ENCODE measurements around the gene RALY.

Gene RALY

DNA sequence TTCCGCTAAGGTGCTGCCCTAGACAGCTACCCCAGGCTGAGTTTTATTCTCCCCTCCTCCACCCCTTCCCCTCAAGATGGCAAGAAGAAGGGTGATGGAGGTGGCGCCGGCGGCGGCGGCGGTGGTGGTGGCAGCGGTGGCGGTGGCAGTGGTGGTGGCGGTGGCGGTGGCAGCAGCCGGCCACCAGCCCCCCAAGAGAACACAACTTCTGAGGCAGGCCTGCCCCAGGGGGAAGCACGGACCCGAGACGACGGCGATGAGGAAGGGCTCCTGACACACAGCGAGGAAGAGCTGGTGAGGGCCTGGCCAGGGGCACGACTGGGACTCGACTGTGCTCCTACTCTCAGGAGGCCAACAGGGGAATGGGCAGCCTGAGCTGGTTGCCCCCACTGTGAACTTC, 83.2 kb downstream of the RALY start:
- no peak for DNase-seq (ENCODE audit: low read depth, low spot score)

DNA sequence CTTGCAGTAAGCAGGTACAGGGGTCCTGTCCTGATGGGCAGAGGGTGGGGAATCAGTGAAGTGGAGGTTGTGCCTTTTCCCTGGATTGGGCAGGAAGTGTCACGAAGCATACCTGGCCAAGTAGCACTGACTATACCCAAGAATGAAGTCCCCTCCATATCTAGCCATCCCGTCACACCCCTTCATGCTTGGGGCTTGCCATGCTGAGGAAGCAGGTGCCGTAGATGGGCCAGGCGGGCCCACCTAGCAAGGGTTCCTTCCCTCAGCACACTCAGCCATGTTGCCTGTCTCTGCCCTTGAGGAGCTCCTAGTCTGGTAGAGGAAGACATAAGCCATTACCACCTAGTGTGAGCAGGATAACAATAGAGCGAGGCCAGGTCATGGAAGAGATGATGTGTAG, 84.8 kb downstream of the RALY start:
- DNase-seq (ENCODE audit: low read depth, low spot score) = no peak

DNA sequence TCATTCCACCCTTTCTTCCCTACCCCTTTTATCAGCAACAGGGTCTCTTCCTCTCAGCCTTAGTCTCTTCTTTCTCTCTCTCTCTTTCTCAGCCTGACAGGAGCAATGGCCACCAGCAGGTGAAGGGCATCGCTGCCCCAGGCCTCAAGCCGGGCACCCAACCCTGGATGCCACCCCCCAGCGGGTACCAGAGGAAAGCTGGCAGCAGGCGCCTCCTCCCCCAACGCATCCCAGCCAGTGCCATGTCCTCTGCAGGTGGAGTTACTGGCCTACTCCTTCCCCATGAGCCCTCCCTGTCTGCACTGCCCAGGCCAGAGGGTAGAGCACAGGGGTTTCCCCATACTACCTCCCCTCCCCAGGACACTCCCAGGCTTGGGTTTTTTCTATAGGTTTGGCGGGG, 86.1 kb downstream of the RALY start:
- no peak for DNase-seq (ENCODE audit: low read depth, low spot score)

DNA sequence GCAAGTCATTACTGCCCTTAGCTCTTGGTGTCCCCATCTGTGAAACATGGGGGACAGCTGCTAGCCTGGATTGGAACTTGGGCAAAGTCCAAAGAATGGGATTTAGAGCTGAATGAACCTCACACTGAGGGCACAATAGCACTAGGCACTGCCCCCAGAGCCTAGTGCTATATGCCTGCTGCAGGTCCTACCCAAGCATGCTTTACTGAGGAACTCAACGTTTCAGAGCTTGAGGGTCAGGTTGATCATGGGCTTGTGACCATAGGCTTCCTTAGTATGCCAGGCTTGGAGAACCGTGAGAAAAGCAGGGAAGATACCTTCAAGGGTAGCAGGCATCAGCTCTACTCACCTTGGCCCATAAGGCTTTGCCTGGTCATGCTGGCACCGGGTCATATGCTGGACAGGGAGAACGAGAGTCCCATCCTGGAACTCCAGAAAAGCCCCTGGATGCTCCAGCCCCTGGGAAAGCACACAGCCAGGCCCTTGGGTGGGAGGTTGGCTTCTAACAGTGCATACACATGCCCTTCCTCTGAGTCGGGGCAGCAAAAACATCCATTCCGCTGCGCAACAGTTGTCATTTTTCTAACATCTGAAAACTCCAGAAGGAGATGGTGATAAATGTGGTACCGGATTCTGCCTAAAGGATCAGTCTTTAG, 88.6 kb downstream of the RALY start:
- DNase-seq (ENCODE audit: low read depth, low spot score) = no peak

DNA sequence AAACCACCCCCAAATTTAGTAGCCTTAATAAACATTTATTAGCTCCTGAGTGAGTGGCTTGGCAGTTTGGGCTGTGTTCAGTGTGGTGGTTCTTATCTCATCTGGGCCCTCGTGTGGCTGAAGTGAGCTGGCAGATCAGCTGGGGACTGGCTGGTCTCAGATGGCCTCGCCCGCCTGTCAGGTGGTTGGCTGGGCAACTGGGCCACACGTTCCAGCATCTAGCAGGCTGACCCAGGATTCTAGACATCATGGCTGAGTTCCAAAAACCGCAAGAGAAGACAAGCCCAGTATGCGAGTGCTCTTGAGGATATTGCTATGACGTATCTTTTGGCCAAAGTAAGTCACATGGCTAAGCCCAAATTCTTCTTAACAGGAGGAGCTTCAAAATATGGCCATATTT, 89.4 kb downstream of the RALY start:
- no peak for DNase-seq (ENCODE audit: low read depth, low spot score)

DNA sequence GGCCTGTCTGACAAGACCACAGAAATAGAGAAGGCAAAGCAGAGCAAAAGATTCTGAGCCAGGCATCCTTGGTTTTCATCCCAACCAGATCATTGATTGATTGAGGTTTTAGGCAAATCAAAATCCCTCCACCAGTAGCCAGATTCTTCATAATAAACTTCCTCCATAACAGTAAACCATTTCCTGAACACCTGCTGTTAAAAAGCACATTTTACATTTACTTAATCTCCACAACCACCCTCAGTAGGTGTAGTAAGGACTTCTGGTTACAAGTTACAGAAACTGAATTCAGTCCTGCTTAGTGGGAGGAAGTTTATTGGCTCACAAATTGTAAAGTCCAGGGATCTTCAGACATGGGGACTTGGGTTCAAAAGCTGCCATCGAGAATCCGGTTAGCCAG, 90.1 kb downstream of the RALY start:
- DNase-seq (ENCODE audit: low read depth, low spot score) = no peak

DNA sequence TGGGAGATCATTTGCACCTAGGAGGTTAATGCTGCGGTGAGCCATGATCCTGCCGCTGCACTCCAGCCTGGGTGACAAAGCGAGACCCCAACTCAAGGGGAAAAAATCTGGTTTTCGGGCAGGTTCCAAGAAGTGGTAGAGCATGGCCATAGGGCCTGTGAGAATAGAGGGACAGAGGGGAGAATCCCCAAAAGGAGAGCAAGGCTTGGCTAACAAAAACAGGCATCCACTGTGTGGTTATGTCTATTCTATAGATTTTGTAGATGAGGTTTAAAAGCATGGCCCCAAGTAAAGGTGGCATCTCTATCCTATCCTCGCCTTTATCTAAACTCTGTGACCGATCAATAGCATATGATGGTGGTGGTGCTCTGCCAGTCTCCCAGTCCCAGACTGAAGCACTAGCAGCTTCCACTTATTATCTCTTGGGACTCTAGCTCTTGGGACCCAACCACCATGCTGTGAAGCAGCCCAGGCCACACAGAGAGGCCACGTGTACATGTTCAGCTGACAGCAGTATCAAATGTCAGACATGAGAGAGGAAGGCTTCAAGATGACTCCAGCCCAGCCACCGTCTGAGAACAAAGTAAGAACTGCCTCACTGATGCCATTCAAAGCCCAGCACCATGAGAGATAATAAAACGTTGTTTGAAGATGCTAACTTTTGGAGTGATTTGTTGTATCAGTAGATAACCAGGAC, 90.7 kb downstream of the RALY start:
- no peak for DNase-seq (ENCODE audit: low read depth, low spot score)

DNA sequence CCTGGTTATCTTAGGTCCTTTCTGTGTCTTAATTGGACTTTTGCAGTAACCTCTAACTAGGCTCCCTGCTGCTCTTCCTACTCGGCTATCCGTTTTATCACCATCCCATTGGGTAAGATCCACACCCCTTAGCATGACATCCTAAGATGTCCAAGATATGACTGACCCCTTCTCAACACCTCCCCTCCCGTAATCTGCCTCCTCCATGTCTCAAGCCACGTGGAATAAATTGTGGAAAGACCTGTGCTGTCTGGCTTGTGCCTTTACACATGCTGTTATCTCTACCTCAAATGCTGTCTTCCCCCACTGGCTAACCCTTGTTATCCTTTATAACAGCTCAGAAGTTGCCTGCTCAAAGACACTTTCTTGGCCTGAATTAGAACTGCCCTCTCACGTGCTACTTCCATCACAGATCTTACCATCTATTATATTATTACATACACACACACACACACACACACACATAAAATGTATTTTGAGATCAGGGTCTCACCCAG, 91.9 kb downstream of the RALY start:
- DNase-seq (ENCODE audit: low read depth, low spot score) = no peak

DNA sequence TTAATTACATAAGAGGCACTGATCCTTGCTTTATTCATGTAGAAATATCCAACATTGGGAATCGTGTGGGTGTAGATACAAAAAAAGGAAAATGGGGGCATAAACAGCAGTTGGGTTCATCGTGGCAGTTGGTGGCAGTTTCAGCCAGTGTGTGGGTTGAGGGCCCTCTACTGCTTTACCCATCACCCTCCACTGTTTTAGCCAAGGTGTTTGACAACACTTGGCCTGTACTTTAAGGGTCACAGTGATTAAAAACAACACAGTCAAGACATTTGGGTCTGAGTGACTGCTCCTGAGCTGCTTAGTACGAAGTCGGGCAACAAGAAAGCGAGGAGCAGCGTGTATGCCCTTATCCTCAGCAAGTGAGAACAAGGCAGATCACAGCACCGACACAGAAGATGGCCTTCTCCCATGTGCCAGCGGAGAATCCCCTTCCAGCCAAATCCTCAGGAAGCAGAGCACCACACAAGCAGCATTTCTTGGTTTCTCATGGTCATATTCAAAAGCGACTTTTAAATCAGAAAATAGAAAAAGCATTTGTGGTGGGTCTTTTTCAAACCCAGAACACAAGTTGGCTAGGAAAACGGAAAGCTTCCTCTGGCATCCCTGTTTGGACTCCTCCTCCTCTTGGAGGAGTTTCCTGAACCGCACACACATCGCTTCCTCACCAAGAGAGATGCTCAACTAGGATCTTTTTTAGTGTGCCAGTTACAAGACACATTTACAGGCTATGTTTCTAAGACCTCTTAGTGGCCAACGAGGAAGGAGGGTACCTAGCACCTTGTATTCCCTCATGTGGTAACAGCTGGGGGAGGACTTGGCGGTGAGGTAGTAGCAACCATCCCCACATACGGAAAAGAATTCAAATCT, 94.8 kb downstream of the RALY start:
- DNase-seq (ENCODE audit: low read depth, low spot score) = no peak

DNA sequence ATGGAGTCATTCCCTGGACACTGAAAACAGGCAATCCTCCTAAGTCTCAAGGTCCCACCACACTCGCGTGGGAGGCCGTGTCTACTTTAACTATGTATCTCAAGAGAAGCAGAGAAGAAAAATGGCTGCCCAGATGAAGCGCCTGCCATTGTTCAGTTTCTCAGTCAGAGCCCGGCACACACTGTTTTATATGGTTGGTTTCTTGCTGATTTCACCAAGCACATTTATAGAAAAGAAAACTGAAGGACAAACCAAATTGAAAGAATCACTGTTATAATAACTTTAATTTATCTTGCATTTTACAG, 95.4 kb downstream of the RALY start:
- no peak for DNase-seq (ENCODE audit: low read depth, low spot score)

DNA sequence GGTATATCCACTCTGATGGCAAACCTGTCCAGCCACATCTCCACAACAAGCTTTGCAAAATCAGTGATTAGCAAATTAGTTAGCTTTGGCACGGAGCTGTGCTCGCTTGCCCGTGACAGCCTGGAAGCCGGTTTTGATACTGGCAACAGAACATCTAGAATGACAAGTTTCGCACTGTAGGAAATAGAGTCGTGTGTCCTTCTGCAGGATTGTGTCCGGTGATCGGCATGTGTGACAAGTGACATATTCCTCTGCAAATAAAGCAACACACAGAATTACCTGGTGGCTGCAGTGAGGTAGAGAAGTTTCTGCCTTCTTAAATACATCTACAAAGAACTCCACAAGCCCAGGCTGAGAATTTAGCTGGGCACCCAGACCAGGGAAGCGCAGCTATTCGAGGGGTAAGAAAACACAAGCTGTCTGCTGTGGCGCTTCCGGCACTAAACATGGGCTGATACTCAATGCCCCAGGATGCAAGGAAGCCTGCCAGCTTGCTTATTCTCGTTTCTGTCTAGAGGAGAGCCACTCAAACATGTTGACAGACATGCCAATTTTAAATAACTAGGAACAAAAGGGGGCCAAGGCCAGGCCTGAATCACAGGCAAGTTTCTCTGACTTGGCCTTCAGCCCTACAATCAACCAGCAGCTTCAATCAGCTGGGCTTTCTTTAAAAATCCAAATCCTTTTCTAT, 96.1 kb downstream of the RALY start:
- no peak for DNase-seq (ENCODE audit: low read depth, low spot score)

DNA sequence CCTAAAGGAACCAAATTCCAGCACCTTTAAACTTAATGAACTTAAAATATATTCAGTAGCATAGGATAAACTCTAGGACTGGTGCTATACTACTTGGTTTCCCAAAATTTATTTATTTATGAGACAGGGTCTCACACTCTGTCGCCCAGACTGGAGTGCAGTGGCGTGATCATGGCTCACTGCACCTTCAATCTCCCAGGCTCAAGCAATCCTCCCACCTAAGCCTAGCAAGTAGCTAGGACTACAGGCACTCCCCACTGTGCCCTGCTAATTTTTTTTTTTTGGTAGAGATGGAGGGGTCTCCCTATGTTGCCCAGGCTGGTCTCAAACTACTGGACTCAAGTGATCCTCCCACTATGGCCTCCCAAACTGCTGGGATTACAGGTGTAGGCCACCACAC, 96.9 kb downstream of the RALY start:
- DNase-seq (ENCODE audit: low read depth, low spot score) = no peak

DNA sequence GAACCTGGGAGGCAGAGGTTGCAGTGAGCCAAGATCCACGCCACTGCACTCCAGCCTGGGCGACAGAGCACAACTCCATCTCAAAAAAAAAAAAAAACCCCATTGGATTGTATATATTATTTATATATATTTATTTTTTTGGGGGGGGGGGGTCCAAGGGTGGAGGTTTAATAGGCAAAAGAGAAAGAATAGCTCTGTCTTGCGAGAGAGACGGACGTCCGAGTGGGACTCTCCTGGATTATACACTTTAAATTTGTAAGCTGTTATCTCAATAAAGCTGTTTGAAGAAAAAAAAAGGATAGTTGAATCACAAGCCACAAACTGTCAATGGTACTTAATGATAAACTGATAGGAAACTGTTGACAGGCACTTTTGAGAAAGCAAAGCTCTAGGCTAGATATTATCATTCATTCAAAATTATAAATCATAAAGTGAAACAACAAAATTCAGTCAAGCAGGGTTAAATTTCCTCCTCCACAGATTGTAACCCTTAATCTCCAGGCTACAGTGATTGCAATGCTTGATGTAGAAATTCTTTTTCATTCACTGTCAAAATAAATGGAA, 98.0 kb downstream of the RALY start:
- DNase-seq (ENCODE audit: low read depth, low spot score) = no peak

DNA sequence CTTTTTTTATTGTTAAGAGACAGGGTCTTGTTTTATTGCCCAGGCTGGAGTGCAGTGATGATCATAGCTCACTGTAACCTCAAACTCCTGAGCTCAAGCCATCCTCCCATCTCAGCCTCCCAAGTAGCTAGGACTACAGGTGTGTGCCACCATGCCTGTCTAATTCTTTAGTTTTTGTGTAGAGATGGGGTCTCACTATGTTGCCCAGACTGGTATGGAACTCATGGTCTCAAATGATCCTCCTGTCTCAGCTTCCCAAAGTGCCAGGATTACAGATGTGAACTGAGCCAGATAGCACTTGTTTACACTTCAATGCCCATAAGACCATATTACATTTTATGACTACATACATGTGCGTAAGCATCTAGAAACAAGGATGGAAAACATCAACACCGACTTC, 100.2 kb downstream of the RALY start:
- no peak for DNase-seq (ENCODE audit: low read depth, low spot score)

DNA sequence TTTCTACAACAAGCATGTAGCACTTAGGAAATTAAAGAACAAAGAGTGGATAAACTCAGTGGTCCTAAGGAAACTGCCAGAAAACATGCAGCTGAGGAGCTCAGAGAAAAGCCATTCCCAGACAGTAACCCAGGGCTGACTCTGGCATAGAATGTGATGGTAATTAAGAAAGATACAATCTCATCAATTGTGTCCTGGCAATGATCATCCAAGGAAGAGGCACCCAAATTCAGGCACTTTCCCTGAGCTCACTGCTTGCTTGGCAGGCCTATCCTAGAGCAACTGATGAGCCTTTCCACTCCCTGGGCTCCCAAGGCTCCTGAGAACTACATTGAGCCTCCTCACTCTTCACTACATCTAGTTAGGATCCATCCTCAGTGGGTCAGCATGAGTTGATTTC, 102.1 kb downstream of the RALY start:
- DNase-seq (ENCODE audit: low read depth, low spot score) = no peak

DNA sequence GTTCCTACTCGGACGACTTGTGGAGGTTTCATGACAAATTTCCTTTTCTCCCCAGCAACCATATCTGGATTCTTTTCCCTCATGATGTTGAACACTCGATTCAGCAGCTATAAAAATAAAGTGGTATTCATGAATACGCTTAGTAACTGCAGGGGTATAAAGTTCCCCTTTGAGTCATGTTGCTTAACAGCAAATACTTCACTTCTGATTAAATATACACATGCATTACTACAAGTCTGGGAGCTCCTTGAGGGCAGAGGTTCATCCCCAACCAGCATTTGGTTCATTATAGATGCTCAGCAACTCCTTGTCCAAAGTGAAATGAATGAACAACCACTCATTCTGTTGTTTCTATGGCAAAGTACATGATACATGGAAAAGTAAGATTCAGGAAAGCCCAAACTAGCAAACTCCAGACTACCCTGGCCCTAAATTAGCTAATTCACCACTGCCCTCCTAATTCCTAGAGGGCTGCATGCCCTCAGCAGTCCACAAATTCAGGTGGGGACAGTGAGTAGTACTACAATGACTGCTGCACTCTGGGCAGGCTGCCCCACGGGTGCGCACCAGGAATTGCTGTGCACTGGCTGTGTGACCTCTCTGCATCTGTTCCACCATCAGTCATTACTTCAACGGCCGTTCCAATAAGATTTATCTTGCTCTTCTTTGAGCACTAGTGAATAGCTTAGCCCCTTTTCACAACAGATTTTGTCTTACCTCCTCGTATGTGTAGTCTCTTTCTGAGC, 103.2 kb downstream of the RALY start:
- no peak for DNase-seq (ENCODE audit: low read depth, low spot score)

DNA sequence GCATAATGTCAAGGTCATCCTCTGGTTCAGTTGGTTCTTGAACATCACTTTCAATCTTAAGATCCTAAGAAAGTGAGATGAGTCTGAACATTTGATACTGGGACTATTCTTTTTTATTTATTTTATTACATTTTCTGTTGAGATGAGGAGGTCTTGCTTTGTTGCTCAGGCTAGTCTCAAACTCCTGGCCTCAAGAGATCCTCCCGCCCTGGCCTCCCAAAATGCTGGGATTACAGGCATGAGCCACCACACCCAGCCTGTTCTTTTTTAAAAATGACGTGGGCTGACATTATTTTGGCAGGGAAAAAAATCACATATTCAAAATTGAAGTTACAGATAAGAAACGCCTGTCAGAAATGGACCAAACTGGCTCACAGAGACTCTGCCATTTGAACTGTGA, 104.9 kb downstream of the RALY start:
- no peak for DNase-seq (ENCODE audit: low read depth, low spot score)

DNA sequence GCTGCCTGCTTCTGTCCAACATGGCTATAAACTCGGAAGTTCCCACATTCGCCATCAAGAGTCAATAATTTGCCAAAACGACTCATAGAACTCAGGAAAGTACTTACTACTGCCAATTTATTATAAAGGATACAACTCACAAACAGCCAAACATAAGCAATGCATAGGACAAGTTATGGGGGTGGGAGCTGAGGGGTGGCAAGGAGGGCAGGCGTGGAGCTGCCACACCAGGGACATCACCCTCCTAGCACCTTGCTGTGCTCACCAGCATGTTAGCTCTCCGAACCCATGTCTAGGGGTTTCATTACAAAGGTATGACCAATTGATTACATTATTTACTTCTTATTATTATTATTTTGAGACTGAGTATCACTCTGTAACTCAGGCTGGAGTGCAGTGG, 106.0 kb downstream of the RALY start:
- no peak for DNase-seq (ENCODE audit: low read depth, low spot score)

DNA sequence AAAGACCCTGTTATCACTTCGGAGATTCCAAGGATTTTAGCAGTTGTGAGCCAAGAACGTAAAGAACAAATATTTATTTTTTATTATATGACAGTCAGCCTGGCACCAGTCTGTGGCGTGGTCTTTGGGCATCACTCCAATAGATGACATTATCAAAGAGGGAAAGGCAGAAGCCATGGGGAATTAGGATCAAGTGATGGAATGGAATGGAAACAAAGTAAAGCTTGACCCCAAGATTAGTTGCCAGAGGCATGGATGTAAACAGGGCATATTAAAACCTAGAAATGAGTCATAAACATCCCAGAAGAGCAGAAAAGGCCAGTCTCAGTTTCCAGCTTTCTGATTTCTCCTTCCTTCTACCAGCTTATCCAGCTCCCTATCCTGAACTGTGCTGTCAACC, 106.9 kb downstream of the RALY start:
- no peak for DNase-seq (ENCODE audit: low read depth, low spot score)

DNA sequence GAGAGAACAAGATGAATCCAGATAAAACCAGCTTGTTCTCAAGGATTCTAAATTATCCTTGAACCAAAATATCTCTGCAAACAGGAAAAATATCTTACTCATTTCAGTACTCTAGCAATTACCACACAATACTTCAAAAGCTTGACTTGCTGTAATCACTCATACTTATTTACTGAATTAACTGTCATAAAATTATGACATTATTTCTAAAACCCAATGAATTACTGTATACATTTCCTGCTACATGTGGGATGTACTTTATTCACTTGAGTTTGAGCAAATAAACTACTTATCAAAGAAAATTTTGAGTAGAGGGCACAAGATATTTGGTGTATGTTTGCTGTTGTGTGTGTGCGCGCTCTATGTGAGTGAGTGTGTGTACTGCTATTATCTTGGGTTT, 108.6 kb downstream of the RALY start:
- DNase-seq (ENCODE audit: low read depth, low spot score) = no peak

DNA sequence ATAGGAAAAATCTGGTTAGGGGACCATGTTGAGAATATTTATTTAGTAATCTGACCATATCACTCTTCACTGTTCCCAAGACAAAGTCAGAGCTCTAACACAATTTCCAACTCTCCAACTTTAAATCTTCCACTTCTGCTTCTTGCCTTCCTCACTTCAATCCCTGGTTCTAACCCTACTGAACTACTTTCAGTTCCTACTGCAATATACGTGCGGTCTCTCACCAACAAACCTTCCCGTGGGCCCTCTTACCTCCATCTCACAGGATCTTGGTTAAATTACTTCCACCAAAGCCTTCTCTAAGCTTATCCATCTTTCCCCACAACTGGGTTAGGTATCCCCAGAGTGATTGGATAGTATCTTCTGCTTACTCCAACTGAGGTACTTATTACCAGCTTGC, 110.3 kb downstream of the RALY start:
- DNase-seq (ENCODE audit: low read depth, low spot score) = no peak

Data from activated CD4-positive, CD25-positive, alpha-beta regulatory T cell treated with anti-CD3 and anti-CD28 coated beads, Interleukin-2, amount 50 U/mL, for 16 hours (primary cell).